ENCODE results near the gene TBXAS1. TPM values are rescaled to one million over a fixed set of nuclear protein-coding genes. Genes with fewer than 3 reads are reported as not detected.

TBXAS1 gene
- total RNA-seq, 1 donor from 2014 or later: 20.0 TPM

DNA sequence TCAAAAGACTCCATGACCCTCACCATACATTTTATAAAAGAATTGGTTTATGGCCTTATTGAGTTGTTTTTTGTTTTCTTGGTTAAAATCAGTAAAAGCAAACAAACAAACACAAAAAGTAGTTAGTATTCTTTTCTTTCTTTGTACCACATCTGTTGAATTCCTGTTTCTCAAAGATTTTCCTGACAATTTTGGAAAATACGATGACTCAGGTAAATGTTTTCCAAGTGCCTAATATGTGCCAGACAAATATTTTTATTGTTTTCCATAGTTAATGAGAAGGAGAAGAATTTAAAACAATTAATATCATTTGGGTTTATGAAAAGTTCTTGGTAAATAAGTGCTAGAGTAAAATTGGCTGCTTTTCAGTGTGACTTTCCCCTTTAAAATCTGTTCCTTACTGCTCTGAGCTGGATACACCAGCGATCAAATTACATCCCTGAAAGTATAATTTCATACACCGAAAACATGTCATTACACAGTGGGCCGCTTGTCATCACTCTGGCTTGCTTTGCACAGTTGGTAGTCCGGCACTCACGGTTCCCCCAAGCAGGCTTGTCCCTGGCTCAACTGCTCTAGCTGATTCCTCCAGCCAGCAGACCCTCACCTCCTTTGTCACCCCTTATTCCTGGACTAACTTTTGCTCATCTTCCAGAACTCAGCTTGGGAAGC, 80.5 kb downstream of the TBXAS1 start:
- no peak for DNase-seq (ENCODE audit: low read depth)
- TF ChIP-seq, protein P1, sequence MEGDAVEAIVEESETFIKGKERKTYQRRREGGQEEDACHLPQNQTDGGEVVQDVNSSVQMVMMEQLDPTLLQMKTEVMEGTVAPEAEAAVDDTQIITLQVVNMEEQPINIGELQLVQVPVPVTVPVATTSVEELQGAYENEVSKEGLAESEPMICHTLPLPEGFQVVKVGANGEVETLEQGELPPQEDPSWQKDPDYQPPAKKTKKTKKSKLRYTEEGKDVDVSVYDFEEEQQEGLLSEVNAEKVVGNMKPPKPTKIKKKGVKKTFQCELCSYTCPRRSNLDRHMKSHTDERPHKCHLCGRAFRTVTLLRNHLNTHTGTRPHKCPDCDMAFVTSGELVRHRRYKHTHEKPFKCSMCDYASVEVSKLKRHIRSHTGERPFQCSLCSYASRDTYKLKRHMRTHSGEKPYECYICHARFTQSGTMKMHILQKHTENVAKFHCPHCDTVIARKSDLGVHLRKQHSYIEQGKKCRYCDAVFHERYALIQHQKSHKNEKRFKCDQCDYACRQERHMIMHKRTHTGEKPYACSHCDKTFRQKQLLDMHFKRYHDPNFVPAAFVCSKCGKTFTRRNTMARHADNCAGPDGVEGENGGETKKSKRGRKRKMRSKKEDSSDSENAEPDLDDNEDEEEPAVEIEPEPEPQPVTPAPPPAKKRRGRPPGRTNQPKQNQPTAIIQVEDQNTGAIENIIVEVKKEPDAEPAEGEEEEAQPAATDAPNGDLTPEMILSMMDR (conservative IDR thresholded peaks at IDR 0.05; ENCODE audit: low read depth, low read length): no peak
- no peak overlapping the region for H3K4me3 ChIP-seq (ENCODE audit: low read depth, low read length)

- DNase-seq (ENCODE audit: low read depth): no peak
- H3K4me3 ChIP-seq (ENCODE audit: low read depth, low read length): no peak overlapping the region
- TF ChIP-seq, protein P1 (conservative IDR thresholded peaks at IDR 0.05; ENCODE audit: low read depth, low read length): no peak
Measured at GRCh38 chr7:139913021-139913844, 84.2 kb downstream of the TBXAS1 start.

- DNase-seq (ENCODE audit: low read depth): no peak
- H3K4me3 ChIP-seq (ENCODE audit: low read depth, low read length): no peak overlapping the region
- TF ChIP-seq, protein P1 (conservative IDR thresholded peaks at IDR 0.05; ENCODE audit: low read depth, low read length): no peak
Measured at GRCh38 chr7:139913845-139914135, 84.7 kb downstream of the TBXAS1 start.

DNA sequence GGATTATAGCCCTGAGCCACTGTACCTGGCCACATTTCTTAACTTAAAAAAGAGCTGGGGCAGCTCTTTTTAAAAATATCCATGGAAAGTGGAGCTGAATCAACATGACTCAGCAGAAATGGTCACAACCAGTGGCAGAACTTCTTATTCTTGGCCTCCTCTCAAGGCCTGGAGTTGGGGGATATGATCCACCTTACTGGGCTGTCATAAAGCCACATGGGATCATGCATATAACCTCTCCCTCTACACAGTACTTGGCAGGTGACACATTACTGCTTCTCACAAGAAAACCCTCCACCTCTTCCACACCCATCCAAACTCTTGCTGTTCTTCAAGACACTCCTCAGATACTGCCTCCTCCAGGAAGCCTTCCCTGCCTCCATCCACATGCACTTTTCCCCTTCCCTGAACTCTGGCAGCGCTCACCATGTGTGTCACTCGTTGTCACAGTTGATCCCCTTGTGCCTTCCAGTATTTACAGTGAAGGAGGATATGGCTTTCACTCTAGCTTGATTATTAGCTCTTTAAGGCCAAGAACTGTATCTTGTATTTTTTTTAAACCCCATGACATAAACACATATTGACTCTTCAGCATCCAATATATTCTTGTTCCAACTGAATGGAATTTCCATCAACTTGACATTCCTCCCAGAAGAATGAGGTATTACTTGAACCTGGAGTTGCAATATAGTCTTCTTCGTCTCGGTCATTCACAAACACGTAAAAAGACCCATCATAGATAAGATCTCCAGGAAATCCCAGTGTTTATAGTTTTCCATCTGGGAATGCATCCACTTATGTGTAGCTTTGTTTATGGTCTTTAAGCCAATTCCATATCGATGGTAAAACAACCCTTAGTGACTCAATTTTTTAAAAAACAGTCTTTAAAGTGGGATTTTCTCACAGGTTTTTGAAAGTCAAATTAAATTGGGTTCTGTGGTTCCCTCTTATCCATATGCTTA, 85.5 kb downstream of the TBXAS1 start:
- TF ChIP-seq, protein P1 (conservative IDR thresholded peaks at IDR 0.05; ENCODE audit: low read depth, low read length): no peak
- no peak overlapping the region for H3K4me3 ChIP-seq (ENCODE audit: low read depth, low read length)
- DNase-seq (ENCODE audit: low read depth): no peak

DNA sequence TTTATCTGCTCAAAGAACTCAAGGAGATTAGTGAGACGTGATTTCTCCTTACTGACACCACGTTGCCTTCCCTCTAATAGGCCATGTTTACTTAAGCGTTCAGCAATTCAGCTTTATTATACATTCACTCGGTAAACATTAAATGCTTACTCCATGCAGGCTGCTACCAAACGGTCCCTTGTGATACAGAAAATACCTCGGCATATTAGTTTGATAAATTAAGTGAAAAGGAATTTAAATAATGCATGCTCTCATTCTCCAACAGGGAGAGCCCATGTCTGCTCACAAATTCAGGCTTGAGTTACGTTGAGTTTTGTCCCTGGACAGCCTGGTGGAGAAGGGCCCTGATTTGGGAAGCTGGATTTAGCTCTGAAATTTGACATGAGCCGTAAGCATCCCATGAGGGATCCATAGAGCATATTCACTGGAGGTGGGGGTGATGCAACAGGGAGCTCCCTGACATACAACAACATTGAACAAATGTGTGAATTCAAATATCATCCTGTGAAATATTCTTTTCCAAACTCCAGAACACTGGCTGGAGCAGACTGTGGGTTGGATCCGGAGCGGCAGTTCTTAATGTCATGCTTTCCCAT, 86.3 kb downstream of the TBXAS1 start:
- DNase-seq (ENCODE audit: low read depth): no peak

More for the DNA sequence above, 86.3 kb downstream of the TBXAS1 start:
- TF ChIP-seq, protein P1 (conservative IDR thresholded peaks at IDR 0.05; ENCODE audit: low read depth, low read length): no peak
- no peak overlapping the region for H3K4me3 ChIP-seq (ENCODE audit: low read depth, low read length)
